GM21529 (cell line): ENCODE data around the gene AUTS2.
A peak's percentile ranks its signal among the peaks of the same experiment; 100 is the strongest.

Experiments used
- ATAC-seq: cut with Tn5 transposase; IDR thresholded peaks from one replicate; pipeline ENCODE4 v1.9.1; 2021; ENCODE audit not compliant: unreplicated experiment

The AUTS2 gene

DNA sequence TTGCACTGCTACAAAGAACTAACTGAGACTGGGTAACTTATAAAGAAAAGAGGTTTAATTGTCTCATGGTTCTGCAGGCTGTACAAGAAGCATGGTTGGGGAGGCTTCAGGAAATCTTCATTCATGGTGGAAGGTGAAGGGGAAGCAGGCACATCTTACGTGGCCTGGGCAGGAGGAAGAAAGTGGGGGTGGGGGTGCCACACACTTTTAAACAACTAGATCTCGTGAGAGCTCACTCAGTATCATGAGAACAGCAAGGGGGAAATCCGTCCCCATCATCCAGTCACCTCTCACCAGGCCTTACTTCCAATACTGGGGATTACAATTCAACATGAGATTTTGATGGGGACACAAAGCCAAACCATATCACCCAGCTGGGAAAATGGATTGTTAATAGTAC lies 281.7 kb downstream of the AUTS2 start:
- no peak for ATAC-seq

DNA sequence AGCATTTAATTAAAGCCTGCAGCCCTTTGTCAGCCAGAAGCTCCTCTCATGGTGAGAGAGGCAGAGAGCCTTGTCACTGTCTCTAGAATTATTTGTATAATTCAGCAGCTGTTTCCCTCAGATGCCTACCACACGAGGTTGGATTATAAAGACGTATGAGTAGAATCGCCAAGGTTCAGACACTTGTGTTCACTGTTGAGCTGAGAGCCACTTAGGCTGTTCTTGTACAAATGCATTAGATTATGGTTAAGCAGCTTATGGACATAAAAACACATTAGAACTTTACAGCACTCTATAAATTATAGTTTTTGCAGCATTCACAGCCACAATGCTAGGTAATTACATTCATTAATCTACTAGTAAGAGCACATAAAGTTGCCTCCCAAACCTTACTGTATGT lies 282.6 kb downstream of the AUTS2 start:
- ATAC-seq: no peak

DNA sequence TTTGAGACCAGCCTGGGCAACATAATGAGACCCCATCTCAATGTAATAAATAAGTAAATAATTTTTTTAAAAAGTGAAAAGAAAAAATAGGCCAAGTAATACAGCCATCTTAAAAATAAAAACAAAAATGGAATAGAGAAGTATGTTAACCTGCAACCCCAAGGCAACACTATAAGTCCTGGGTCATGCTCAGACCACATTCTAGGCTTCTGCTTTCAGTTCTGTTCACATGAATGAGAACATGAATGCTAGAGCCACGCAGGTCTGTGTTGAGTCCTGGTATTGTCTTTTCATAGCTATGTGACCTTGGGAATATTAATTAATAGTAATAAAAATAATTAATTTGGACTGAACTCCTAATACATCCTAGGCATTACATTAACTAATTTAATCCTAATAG lies 284.0 kb downstream of the AUTS2 start:
- ATAC-seq: peak; percentile 59

DNA sequence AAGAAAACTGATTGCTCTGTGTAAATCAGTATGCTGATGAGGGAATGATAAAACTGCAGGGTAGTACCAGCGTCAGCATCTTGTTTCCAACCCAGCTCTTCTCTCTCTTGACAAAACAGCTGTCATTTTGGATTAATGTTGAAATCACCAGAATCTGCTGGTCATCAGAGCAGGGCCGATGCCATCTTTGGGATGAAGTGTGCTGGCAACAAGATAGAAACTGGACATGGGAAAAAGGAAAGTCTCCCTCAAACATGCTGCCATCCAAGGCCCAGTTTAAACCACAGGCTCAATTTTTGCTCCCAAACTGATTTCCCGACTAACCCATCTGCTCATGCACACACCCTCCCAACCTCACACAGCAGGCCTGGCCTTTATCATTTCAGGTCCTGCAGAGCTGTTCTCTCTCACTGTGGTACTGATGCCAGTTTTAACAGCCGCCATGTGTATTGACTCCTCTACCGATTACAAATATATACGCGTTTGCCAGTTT lies 285.2 kb downstream of the AUTS2 start:
- ATAC-seq: no peak

DNA sequence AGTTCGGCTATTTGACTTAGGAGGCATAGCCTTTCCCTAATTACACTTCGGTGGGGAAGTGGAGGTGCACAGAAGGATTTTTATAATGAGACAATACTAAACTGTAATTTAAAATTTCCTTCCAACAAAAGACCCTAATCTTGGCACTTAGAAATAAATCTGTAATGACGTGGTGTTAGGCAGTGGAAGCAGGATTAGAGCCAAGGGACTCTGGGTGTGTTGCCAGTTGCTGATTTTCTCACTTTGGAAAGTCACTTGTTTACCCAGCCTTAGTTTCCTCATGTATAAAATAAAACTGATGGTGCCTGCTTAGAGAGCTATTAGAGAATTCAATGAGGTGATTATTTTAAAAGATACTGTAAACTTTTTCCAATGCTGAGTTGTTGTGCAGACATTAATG lies 287.2 kb downstream of the AUTS2 start:
- no peak for ATAC-seq

DNA sequence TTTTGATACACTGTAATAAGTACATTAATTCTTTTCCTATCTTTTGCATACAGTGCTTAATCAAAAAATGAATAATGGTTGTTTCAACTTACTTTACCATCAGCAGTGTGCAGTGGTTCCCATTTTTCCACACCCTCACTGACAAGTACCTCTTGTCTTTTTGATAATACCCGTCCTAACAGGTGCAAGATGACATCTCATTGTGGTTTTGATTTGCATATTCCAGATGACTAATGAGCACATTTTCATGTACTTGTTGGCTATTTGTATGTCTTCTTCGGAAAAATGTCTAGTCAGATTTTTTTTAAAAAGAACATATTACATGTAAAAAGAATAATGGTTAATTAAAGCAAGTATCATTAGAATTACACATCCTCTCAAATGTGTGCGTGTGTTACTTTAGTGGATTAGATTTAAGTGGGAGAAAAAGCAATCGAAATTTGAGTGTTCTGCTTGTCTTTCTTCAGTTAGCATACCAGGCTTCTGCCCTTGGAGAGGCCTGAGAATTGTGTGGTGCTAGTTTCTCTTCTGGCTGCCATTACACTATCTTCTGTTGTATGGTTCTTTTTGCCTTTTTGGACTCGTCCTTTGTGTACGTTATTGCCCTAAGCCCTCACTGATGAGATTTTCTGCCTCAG lies 291.2 kb downstream of the AUTS2 start:
- ATAC-seq: peak; percentile 62

DNA sequence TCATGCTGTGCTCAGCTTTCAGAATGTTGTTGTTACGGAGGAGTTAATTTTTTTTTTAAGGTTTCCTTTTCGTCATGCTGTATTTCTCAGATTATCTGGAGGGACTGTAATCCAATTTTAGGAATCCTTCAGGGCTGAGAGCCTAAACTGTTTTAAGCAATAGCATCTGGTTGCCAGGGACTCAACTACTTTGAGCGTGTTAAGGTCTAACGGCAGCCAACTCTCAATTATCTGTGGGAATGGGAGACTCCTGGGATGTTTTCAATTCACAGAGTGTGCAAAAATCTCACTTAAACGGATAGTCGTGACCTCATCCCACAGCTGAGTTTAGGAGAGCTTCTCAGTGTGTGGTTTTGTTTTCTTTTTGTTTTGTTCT lies 291.7 kb downstream of the AUTS2 start:
- ATAC-seq: no peak

DNA sequence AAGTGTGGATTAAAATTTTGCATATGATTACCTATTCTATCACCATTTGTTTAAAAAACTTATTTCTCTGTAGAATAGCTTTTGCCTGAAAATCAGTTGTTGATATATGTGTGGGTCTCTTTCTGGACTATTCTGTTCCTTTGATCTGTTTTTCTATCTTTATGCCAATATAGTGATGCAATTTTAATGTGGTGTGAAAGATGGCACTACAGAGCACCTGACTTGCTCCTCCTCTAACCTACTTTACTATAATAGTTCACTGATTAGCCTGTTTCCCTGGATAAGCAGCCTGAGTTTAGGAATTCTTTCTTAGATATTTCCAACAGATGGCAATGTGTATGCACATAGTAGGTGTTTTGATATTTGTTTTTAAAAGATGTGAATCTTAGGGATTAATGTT lies 294.5 kb downstream of the AUTS2 start:
- no peak for ATAC-seq

DNA sequence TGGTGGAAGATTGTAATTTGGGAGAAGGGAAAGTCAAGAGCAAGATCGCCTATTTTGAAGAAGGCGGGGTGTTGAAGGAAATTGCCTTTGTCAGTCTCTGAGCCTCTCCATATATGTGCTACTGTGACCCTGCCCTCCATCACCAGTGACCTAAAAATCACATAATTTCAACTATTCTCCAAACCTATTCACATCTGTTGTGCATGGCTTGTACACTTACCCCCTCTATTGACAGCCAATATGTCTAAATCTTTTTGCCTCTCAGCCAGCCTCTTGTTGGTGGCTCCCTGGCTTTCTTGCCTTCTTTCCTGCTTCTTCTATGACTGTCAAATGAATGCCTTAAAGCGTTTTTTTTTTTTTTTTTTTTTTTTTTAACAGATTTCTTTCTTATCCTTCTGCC lies 295.6 kb downstream of the AUTS2 start:
- ATAC-seq: peak; percentile 43

DNA sequence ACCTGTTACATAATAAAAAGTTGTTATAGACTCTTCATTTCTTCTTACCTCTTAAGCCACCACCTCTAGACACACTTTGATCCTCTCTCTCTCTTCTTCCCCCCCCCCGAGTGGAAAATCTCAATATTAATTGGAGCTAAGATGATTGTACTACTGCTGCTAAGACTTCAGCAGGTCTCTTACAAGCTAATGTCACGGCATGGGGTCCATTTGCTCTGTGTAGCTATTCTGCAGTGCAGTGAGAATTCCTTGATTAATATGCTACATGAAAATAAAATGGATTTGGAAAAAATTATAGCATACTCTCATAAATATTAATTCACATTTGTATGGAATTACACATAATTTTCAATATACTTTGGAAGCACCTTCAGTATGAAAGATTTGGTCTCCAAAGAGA lies 297.2 kb downstream of the AUTS2 start:
- ATAC-seq: no peak

DNA sequence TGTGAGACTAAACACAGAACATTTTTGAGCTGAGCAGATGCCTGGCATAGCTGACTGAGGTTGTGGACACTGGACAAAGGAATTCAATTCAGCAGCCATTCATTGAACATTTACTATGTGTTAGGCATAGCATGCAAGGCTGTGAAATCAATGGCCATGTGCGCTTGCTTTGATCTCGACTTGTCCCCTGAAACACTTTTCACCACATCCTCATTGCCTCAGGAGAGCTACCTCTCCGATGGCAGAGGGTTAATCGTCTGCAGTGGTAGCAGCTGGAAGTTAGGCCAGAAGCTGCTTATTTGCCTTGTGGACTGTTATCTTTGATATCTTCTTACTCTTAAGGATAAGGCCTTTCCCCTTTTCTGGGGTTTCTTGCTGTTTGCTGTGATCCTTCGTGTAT lies 297.8 kb downstream of the AUTS2 start:
- ATAC-seq: no peak

DNA sequence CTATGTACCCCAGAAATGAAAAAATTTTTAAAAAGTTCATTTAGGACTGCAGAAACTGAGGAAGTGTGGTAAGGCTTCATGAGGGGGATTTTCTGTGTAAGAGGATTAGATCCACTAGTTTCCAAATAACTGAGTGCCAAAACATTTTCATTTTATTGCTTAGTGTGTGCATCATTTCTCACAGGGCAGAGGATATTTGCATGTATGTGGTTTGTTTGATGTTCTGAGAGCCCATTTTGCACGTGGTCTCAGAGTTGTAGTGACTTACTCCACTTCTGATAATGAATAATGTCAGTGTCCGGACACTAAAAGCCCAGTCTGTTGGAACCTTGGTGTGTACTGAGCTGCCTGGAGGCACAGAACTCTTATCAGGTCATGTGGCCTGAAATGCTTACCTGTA lies 299.9 kb downstream of the AUTS2 start:
- ATAC-seq: peak; percentile 76

DNA sequence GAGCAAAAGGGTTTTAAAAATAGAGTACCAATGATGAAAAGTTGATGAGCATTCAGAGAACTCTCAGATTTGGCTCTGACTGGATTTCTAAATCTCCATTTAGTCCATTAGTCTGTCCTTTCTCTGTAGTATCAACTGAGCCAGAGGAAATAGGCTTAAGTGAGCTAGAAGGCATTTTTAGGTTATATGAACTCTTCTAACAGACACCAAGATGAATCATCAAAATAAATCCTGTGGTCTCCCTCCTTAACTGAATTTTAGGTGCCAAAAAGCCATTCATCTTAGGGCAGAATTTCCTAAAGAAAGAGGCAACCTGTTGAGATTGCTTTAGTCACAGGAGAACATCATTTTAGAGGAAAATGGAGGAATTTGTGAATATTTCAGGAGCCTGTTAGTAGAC lies 305.1 kb downstream of the AUTS2 start:
- ATAC-seq: no peak

DNA sequence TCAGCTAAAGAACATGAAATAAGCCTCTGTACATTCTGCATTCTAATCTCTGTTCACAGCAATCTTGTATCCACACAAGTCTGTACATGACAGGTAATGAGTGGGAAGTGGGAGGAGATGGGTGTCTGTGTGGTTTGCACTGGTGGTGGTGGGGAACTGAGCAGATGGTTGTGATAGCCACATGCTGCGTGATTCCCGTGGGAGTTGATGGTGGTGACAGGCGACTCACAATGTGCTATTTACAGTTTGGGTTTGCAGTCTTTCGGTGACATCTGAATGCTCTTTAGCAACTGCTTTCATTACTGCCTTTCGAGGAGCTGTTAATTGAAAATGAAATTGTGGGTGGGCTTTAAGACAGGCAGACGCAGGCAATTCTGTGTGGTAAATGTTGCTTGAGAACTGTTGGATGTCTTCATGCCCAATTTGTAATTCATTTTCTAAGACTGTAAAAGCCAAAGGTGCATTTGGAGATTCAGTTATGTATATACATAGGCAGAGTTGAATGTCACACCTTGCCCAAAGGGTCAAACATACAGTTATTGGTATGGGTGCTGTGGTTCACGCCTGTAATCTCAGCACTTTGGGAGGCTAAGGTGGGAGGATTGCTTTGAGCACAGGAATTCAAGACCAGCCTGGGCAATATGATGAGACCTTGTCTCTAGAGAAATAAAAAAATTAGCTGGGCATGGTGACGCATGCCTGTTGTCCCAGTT lies 308.2 kb downstream of the AUTS2 start:
- peak; percentile 91 for ATAC-seq

DNA sequence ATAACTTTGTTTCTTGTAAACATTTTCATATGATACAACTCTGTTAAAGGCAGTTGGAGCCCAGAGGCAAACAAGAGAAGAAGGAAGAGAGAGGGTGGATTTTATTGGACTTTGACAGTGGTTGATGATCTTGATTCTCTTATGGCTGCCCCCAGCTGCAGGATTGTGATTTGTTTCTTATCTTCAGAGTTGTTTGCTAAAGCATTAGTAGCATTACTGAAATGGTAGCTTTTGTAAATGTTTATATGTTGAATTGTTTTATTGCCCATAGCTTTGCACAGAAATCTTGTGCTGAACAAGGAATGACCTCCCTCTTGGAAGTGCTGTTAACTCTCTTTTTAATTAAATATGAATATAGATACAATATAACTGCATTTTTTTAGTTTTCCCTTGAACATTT lies 309.4 kb downstream of the AUTS2 start:
- no peak for ATAC-seq

DNA sequence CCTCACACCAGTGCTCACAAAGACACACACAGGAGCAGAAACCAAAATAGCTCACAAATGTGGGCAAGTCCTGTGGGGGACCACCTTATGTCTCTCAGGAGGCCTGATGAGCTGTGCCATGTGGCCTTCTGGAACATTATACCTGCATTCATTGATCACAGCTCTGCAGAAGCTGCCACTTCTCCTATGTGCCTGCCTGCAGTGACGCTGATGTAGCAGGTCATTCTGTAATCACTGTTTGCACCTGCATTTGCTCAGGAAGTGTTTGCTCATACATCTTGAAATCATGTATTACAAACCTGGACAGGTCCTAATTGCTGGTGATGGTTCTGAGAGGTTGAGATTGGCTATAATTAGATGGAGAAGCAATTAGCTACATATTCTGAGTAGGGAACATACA lies 310.2 kb downstream of the AUTS2 start:
- ATAC-seq: no peak

DNA sequence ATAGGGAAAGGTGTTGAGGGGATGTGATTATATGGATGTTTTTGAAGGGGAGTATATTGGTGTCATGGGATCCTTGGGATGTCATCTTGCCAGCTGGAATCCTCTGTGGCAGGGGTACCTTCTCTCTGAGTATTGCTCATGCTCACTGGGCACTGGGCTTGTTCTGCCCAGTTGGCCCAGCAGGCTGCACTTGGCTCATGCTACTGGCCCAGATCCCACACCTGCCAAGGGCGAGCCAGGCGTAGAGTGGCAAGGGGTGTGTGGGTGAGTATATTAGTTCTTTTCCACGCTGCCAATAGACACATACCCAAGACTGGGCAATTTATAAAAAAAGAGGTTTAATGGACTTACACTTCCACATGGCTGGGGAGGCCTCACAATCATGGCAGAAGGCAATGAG lies 311.9 kb downstream of the AUTS2 start:
- ATAC-seq: no peak

DNA sequence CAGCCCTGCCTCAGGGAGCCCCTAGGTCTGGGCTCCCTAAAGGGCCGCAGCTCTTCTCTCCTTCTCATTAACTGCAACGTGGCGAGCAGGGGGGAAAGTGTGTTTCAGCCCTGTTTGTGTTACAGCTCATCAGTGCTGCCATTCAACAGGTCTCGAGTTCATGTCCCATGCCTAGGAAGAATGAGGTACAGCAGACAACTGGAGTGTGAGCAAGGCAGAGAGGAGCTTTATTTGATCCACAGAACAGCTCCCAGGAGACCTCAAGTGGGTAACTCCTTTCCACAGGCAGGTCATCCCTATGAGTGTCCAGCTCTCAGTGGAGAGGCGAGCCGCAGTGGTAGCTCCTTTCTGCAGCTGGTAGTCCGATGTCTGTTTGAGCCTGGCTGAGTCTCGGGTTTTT lies 313.1 kb downstream of the AUTS2 start:
- ATAC-seq: no peak

DNA sequence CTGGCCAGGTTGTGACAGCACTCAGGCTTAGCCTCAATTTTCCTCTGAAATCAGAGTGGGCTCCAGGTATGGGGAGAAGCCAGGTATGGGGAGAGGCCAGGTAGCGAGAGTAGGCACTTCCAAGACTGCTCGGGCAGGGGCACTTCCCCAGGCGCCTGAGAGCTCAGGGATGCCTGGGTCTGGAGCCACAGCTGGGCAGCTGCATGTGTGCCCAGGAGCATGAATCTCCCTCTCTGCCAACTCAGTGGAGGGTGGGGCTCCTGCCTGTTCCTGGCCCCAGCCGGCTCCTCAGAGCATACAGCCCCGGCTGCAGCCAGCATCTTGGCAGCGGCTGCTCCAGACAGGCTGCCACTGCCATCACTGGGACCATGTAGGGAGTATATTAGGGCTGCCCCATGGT lies 313.9 kb downstream of the AUTS2 start:
- ATAC-seq: no peak

DNA sequence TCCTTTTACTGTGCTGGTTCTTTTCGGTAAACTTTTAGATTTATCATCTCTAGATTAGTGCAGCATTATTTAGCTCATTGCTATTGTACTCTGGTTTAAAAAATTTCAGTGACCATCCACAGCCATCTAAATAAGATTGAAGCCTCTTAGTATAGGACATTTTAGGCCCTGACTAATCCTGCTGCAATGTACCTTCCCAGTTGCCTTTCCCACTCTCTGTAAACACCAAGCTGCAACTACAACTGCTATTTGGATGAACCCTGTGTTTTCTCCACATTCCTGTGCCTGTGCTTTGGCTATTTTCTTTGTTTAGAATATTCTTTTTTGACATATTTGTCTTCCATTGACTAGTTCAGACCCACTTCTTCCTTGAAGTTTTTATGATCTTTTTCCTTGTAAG lies 314.6 kb downstream of the AUTS2 start:
- no peak for ATAC-seq

DNA sequence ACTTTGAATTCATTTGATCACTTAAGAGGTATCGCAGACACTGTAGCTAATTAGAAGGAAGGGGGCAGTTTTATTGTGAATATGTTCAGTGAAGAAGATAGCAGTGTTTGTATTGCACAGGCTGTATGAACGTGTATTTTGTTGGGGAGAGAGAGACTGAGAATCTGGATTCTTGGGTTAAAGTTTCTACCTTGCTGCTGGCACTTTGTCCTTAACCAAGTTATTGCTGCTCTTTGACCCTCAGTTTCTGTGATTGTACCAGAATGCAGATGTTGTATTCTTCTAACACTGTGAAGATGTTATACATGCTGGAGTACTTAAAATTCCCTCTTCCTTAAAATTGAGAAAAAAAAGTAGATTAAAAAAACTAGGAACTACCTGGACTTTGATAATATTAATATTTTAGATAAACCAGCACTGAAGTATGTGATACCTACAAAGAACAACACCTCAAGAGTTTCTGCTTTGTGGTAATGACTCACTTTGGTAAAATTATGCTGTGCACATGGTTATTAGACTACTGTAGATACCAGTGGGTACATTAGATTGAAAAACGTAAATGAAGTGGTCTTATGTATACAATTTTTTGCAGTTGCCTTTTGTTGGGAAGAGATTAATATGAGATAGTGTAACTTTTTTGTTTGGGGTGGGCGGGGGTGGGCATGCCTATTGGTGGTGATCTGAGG lies 321.3 kb downstream of the AUTS2 start:
- no peak for ATAC-seq

DNA sequence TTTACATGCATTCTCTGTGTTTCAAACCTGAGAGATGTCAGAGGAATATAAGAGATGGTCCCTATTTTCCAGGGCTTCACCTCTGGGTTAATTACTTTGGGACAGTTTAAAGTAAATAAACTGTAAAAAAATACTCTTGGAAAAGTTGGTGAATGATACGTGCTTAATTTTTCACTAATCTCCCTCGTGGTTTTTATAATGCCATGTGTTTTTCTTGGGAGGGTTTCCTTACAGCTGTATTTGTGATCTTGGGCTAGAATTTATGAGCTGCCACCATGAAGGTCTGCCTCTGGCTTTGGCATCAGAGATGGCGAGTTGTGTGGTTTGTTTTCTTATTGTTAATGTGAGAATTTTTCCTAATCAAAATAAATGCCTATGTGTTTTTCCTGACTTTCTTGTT lies 322.5 kb downstream of the AUTS2 start:
- ATAC-seq: no peak
